ENCODE results near the gene GAS2.

The GAS2 gene

GRCh38 chr11:22674470-22675439 is 8.3 kb downstream of the GAS2 start:
- peak; percentile 32 for DNase-seq

DNA sequence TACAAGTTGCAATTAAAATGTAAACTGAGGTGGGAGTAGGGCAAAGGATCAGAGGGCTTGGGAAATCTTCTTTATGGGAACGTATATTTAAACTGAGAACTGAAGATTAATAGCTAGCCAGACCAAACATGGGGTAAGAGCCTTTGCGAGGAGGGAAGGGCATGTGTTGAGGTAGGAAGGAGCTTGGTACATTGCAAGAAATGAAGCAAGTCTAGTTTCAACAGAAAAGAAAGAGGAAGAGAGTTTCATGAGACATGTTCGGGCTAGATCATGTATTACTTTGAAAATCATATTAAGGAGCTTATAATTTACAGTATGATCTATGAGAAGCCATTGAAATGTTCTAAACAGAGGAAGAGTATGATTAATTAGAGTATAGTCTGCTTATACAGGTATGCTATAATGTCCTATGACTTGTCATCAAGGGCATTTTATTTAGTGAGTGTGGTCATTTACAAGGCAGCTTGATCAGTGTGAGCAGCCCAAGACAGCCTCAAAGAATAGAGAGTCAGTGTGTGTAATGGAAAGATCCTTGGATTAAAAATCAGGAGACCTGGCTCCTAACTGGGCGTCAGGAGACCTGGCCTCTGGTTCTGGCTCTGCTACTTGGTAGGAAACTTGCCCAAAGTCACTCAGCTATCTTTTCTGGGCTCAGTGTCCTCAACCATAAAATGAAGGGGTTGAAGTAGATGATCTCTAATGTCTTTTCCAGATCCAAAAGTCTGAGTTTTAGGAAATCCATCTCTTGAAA is 10.9 kb downstream of the GAS2 start:
- DNase-seq: peak; percentile 41

- DNase-seq: peak; percentile 44
Measured at GRCh38 chr11:22680628-22681027, 14.2 kb downstream of the GAS2 start.

GRCh38 chr11:22681281-22681812 is 14.9 kb downstream of the GAS2 start:
- no peak for DNase-seq

- no peak for DNase-seq
Measured at GRCh38 chr11:22684082-22684481, 17.7 kb downstream of the GAS2 start.

DNA sequence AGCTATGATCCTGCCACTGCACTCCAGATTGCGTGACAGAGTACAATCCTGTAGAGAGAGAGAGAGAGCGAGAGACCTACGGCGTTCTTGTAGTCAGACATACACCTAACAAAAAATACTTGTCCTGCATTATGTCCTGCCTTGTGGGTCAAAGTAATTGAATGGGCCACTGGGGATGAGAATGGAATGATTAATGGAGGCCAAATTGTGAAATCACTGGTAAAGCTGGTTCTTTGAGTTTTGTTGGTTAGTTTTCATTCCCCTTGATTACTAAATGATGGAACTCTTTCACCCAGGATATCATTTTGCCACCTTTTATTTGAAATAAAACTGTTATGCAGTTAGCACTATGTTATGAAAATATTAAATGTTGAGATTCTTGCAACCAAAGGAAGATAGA is 18.7 kb downstream of the GAS2 start:
- no peak for DNase-seq

- peak; percentile 53 for DNase-seq
Measured at GRCh38 chr11:22688914-22689313, 22.5 kb downstream of the GAS2 start.

DNA sequence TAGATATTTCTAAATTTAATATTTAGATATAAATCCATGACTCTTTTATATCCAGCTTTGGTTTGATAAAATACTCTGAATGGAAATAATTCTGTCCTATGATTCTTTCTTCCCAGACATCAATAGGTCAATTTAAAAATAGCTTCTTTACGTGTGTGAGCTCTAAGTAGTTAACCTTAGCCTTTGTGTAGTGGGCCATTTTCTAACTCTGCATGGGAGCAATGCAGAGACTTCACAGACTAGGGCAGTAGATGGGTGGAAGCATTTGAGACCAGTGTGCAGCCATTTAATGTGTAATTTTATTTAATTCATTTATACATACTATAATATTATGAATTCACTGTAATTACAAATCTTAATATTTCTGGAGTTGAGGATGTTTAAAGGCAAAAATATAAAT is 23.8 kb downstream of the GAS2 start:
- DNase-seq: peak; percentile 35

GRCh38 chr11:22690871-22691270 is 24.5 kb downstream of the GAS2 start:
- DNase-seq: no peak

- DNase-seq: no peak
Measured at GRCh38 chr11:22699388-22699787, 33.0 kb downstream of the GAS2 start.

DNA sequence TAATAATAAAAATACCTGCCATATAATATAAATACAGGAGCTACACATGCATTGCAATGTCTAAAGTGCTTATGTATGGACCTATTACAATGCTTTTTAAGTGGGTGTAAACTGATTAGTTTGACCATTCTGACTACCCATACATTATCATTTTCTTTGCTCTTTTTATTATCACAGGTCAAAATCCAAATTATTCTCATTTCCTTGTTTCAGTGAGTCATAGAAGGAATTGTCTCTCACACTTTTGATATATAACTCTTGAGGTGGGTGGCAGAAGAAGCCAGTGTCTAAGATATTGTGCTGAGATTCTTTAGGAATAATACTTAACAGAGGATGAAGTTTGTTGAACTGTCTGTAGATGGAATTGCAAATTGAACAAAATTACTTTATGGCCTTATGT is 35.6 kb downstream of the GAS2 start:
- peak; percentile 28 for DNase-seq

GRCh38 chr11:22703040-22703439 is 36.6 kb downstream of the GAS2 start:
- DNase-seq: peak; percentile 97

- DNase-seq: peak; percentile 96
Measured at GRCh38 chr11:22703591-22703990, 37.2 kb downstream of the GAS2 start.

- DNase-seq: no peak
Measured at GRCh38 chr11:22707119-22707899, 40.9 kb downstream of the GAS2 start.

DNA sequence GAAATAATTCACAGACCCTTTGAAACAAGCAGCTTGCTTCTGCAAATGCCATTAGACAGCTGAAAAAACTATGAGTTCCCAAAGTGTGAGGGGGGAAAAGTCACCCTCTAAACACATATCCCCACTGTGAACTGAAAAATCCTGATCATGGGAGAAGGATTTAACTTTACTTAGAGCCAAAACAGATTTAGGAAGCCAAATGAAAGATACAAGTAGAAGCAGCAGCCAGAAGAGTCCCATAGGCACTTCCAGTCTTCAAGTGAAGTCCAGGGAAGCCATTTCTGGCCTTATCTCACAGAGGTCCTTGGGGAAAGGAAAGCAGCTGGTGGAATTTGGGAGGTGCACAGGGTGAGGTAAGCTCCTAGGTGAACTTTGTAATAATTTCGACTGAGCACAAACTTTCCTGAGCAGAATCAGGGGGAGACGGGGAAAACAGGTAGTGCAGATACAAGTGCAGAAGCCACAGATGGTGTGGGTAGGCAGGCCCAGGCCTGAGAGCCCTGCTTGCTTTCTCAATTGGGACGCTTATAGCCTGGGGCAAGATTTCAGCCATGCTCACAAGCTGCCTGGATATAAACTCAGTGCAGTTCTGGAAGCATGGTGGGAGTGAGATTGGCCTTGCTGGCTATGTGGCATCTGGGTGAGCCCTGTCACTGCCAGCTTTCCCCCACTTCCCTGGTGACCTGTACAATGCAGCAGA is 44.8 kb downstream of the GAS2 start:
- peak; percentile 97 for DNase-seq

DNA sequence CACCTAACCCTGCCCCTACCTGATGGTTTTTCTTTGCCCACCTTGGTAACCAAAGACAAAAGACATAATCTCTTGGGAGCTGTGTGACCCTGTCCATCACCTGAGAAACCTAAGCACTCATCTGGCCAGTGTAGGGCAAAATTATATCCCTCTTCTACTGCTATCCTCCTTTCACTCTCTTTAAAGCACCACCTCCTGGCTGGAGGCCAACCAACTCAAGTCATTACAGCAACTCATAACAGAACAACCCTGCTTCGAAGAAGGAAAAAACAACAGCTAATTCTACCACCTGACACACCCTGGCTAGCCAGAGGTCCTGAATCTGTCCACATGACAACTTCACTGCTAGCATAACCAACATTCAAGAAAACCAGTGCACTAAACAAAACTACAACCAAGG is 45.5 kb downstream of the GAS2 start:
- peak; percentile 88 for DNase-seq

DNA sequence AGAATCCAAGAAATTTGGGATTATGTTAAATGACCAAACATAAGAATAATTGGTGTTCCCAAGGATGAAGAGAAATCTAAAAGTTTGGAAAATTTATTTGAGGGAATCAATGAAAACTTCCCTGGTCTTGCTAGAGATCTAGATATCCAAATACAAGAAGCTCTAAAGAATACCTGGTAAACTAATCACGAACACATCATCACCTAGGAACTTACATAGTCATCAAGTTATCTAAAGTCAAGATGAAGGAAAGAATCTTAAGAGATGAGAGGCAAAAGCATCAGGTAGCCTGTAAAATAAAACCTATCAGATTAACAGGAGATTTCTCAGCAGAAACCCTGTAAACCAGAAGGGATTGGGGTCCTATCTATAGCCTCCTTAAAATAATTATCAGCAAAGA is 46.9 kb downstream of the GAS2 start:
- DNase-seq: no peak

- no peak for DNase-seq
Measured at GRCh38 chr11:22715971-22716370, 49.6 kb downstream of the GAS2 start.

- no peak for DNase-seq
Measured at GRCh38 chr11:22720457-22720856, 54.0 kb downstream of the GAS2 start.

GRCh38 chr11:22723274-22723673 is 56.9 kb downstream of the GAS2 start:
- no peak for DNase-seq

- no peak for DNase-seq
Measured at GRCh38 chr11:22725079-22725478, 58.7 kb downstream of the GAS2 start.
